Renal cortical epithelial cell (primary cell): ENCODE results near the gene GNLY. TPM values are rescaled to one million over a fixed set of nuclear protein-coding genes. Genes with fewer than 3 reads are reported as not detected.
"Not testable (repeated sequence)": the region's sequence is repeated elsewhere in the genome, so short reads cannot be mapped to it uniquely, and the experiment has no call there.

Experiments used
- DNase-seq: peaks from one replicate; pipeline ENCODE4 v3.0.0-alpha.2; 2011; ENCODE audit warnings: low read depth
- total RNA-seq: library from RNA; depleted of rRNA; stranded (reverse); fragments of >200 nt; gene quantifications from 2 replicates; pipeline ENCODE4 v1.2.3, GENCODE V29; 2014

Gene GNLY
- total RNA-seq, 1 donor from 2014 or later = not detected

- peak; percentile 66 for DNase-seq
Observed at GRCh38 chr2:85710687-85711577, 16.8 kb downstream of the GNLY start.

DNA sequence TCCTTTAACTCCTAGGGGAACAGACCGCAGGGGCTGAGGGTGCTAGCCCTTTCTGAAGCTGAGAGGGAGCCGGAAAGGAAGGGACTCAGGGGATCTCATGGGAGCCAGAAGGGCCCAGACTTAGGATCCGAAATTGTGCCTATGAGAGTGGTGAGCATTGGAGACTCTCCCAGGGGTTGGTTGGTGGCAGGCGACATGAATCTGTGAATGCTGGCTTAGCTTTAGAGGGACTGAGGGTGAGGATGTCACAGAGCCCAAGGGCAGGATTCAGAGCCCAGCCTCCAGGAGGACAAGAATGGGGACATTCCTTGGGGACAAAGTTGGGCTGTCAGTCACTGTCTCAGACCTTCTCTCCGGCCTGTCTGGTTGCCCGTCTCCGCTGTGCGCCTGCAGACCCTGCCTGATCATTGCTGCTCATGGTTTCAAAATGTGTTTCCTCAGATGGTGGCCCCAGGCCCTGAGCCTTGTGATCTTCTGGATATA is 17.5 kb downstream of the GNLY start:
- DNase-seq = no peak

DNA sequence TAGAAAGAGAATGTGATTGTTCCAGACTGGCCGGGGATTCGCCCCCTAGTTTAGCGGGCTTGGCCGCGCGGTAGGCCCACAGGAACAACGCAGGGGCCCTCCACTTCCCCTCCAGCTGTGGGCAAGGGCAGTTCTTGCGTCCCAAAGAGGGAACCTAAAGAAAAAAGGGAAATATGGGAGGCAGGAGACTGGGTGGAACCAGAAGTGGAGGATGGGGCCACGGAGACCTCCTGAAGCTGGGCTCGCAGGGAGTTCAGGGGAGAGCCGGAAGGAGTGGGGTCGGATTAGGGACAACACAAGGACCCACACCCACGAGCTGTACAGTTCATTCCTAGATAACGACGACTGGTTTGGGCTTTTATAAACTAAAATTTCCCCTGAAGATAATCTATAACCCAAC is 18.2 kb downstream of the GNLY start:
- DNase-seq = no peak

- DNase-seq = peak; percentile 78
Observed at GRCh38 chr2:85712849-85713612, 18.9 kb downstream of the GNLY start.

- DNase-seq = no peak
Observed at GRCh38 chr2:85713836-85714235, 19.7 kb downstream of the GNLY start.

DNA sequence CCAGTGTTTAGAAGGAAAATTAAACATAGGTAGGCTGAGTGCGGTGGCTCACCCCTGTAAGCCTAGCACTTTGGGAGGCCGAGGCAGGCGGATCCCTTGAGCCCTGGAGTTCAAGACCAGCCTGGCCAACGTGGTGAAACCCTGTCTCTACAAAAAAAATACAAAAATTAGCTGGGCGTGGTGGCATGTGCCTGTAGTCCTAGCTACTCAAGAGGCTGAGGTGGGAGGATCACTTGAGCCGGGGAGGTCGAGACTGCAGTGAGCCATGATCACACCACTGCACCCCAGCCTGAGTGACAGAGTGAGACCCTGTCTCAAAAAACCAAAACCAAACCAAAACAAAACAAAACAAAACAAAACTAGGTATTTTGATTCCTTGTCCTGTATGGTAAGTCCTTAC is 20.3 kb downstream of the GNLY start:
- DNase-seq = not testable (repeated sequence)

DNA sequence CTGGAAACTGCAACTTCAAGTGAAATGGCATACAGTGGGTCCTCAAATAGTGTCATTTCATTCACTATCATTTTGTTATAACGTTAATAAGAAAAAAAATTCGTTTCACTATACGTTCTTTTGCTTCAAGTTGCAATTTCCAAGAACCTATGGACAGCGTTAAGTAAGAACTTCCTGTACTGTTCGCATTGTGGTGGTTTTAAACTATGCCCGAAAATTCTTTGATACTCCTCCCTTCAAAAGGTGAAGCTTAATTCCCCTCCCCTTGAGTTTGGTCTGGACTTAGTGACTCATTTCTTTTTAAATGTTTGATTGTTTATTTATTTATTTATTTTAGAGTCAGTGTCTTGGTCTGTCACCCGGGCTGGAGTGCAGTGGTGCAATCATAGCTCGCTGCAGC is 20.7 kb downstream of the GNLY start:
- no peak for DNase-seq

DNA sequence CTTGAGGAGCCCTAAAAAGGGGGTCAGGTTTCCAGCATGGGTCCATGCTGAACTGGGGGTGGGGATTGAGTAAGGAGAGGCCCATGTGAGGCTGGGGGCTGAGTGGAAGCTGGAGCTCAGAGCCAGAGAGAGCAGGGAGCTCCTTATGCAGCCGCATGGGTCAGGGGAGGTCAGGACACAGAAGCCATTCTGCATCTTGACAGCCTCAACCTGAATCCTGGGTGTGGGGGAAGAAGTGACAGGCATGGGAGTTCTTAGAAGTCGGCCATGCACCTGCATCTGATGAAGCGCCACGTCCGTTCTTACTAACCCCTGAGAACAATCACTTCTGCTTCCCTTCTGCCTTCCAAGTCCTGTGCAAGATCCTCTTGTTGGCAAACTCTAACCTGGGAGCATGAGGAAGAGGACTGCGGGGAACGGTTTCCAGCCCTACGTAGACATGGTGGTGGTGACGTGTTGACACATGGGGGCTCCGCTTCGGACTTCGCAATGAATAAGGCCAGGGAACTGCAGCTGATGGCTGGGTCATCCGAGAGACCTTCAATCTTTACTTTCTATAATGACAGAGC is 22.3 kb downstream of the GNLY start:
- DNase-seq = no peak

DNA sequence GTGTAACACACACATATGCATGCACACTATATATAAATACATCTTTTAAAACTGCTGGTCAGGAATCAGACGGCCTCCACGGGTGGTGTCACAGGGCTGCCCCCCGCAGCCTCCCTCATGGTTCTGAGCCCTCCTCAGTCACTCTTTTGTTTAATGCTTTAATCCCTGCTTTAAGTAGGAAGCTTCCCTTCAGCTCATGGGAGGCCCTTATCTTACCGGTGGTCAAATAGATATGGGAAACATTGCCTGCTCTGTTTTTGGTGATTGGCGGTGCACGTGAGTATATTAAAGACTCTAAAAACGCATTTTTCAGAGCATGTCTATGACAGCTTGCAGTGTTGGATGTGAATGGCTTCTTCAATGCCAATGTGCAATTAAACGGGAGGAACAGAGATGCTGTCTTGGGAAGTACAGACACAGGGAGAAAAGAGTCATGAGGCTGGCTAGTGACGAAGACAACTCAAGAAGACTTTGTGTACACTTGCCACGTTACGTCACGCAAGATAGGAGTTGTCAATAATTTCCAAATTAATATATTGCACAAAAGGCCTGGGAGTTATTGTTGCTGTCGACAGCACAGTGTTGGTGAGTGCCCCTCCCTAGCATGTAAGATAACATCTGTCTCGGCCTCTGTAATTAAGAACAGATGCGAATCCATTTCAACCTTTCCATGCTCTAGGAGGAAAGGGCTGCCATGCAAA is 23.3 kb downstream of the GNLY start:
- DNase-seq = no peak

DNA sequence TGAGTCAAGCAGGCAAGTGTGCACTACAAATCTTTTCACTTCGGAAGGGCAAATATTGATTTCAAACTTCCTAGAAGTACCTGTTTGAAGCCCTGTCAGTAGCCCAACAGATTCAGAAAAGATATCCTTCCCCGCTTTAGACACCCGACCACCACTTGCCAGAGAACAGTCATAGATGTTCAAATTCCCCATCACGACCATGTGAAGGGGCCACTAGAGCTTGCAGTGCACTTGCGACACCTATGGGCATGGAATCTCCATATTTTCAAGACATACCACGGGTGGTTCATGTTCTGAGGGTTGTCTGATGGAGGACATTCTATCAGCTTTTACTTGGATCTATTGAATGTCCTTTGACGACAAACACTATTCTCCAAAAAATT is 23.8 kb downstream of the GNLY start:
- DNase-seq = no peak

GRCh38 chr2:85718885-85719492 is 24.8 kb downstream of the GNLY start:
- no peak for DNase-seq

DNA sequence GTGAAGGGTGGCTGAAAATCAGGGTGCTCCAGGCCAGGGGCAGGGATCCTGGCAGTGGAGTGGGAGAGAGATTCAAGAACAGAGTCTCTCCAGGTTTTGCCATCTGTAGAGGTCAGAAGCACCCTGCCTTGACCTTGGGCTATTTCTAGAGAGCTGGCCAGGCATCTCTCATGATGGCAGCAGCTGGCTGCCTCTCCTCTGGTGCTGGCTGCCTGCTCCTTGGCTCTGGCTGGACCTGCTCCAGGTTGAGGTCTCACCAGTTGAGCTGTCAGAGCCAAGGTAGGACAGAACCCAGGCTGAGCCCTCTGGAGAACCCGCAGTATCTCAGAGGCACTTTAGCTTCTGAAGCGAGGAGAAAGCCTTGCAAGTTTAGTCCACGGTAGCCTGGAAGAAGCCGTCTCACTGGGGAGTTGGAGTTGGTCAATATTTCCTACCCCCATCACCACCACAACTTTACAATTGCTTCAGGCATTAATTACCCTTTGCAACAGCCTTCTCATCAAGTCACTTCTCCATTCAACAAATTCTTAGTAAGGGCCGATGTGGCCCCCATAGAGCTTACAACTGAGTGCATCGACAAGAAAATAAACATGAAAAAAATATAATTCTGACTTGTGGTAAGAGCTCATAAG is 25.6 kb downstream of the GNLY start:
- no peak for DNase-seq

DNA sequence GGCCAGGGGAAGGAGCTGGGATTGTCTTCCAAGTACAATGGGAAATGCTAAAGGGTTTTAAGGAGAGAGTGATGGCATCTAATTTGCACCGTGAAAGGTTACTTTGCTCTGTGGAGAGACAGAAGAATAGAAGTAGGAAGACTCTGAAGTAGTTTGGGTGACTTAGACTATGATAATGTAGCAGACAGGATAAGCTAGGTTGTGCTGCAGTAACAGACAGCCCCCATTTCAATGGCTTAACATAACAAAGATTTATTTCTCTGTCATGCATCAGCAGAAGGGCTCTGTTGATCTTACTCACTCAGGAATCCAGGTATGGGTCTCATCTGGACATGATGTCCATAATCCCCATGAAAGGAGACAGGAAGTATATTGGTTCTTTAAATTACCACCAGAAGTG is 26.4 kb downstream of the GNLY start:
- DNase-seq = no peak

- no peak for DNase-seq
Observed at GRCh38 chr2:85721641-85722040, 27.5 kb downstream of the GNLY start.

GRCh38 chr2:85722519-85722918 is 28.4 kb downstream of the GNLY start:
- DNase-seq = no peak

GRCh38 chr2:85723707-85724360 is 29.7 kb downstream of the GNLY start:
- no peak for DNase-seq

DNA sequence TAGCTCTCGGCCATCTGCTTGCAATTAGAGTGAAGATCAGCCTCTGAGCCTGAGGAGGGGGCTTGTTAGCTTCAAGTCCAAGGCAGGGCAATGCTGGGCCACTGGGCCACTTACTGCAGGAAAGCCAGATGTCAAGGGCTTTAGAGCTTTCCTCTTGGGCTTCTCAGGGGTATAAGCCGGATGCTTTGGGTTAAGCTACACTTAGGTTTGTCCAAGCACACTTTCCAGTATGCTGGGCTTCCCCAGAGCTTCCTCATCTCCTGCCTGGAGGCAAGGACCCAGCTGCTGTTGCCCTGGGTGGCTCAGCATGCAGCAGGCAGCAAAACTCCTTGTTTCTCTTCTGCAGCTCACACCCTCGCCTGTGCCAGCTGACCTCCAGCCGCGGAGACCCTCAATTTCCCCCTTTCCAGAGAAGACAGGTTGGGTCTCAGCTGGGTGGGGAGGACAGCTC is 30.6 kb downstream of the GNLY start:
- DNase-seq = no peak

GRCh38 chr2:85725451-85725850 is 31.3 kb downstream of the GNLY start:
- no peak for DNase-seq

GRCh38 chr2:85727798-85728197 is 33.6 kb downstream of the GNLY start:
- DNase-seq = no peak

GRCh38 chr2:85728342-85728741 is 34.2 kb downstream of the GNLY start:
- DNase-seq = no peak
